T-helper 17 cell (primary cell): ENCODE measurements around the gene FAM25A. TPM values are rescaled to one million over a fixed set of nuclear protein-coding genes. Genes with fewer than 3 reads are reported as not detected.
"Not testable (repeated sequence)": the region's sequence is repeated elsewhere in the genome, so short reads cannot be mapped to it uniquely, and the experiment has no call there.

Source experiments
- ATAC-seq: fragments of 150-1000 bp; cut with Tn5 transposase; 2 replicates; pipeline ENCODE4 v1.10.0; 2021; ENCODE audit warnings: mild to moderate bottlenecking, moderate library complexity
- DNase-seq, 3 donors: peaks; one replicate each; pipeline versions ENCODE4 v3.0.0 to v3.0.0-alpha.2; 2020 to 2021
- H3K9me3 ChIP-seq: one replicate; pipeline ENCODE4 v1.7.0; 2013; ENCODE audit warnings: low read length, mild to moderate bottlenecking; ENCODE audit not compliant: control insufficient read depth, poor library complexity, severe bottlenecking
- H3K27ac Mint-ChIP-seq: one replicate; pipeline ENCODE4 v1.8.0; 2022; ENCODE audit warnings: mild to moderate bottlenecking, moderate library complexity, mixed read lengths
- H3K27me3 Mint-ChIP-seq: one replicate; pipeline ENCODE4 v1.8.0; 2022; ENCODE audit warnings: mixed read lengths
- H3K36me3 Mint-ChIP-seq: one replicate; pipeline ENCODE4 v1.8.0; 2022; ENCODE audit warnings: low read depth, mixed read lengths
- H3K4me1 Mint-ChIP-seq: one replicate; pipeline ENCODE4 v1.8.0; 2022; ENCODE audit warnings: mild to moderate bottlenecking, mixed read lengths
- H3K4me3 Mint-ChIP-seq: one replicate; pipeline ENCODE4 v1.8.0; 2022; ENCODE audit warnings: mild to moderate bottlenecking, moderate library complexity, mixed read lengths
- total RNA-seq, 4 donors: library from RNA in 2 of 4; stranded (reverse) in 2 of 4; gene quantifications; one replicate each; pipeline ENCODE4 v1.2.3 and lab custom pipeline; 2022 to 2026

Gene FAM25A
- total RNA-seq, 2 donors from 2014 or later = not detected

GRCh38 chr10:87025285-87025958 is 5.3 kb downstream of the FAM25A start:
- not testable (repeated sequence) for DNase-seq, ATAC-seq, H3K4me3 Mint-ChIP-seq

GRCh38 chr10:87026747-87027508 is 6.8 kb downstream of the FAM25A start:
- H3K9me3 ChIP-seq, H3K36me3 Mint-ChIP-seq, H3K4me3 Mint-ChIP-seq, H3K27ac Mint-ChIP-seq, DNase-seq, H3K4me1 Mint-ChIP-seq, H3K27me3 Mint-ChIP-seq, ATAC-seq: not testable (repeated sequence)

More at GRCh38 chr10:87025285-87025958, 5.3 kb downstream of the FAM25A start:
- H3K36me3 Mint-ChIP-seq, H3K27me3 Mint-ChIP-seq, H3K27ac Mint-ChIP-seq, H3K4me1 Mint-ChIP-seq, H3K9me3 ChIP-seq: not testable (repeated sequence)

- not testable (repeated sequence) for DNase-seq, H3K27me3 Mint-ChIP-seq, ATAC-seq, H3K27ac Mint-ChIP-seq, H3K4me1 Mint-ChIP-seq, H3K9me3 ChIP-seq, H3K36me3 Mint-ChIP-seq, H3K4me3 Mint-ChIP-seq
Measured at GRCh38 chr10:87030419-87030818, 10.3 kb downstream of the FAM25A start.

GRCh38 chr10:87030912-87031635 is 11.0 kb downstream of the FAM25A start:
- no peaks in the 10 kb centered on the region for H3K27me3 Mint-ChIP-seq
- no peak for ATAC-seq
- no peaks in the 10 kb centered on the region for H3K36me3 Mint-ChIP-seq
- DNase-seq = no peak
- no peak overlapping the region for H3K4me3 Mint-ChIP-seq
- H3K4me1 Mint-ChIP-seq = no peaks in the 10 kb centered on the region
- no peak overlapping the region for H3K27ac Mint-ChIP-seq
- no peaks in the 10 kb centered on the region for H3K9me3 ChIP-seq

GRCh38 chr10:87036623-87037022 is 16.5 kb downstream of the FAM25A start:
- no peaks in the 10 kb centered on the region for H3K4me1 Mint-ChIP-seq
- no peak overlapping the region for H3K4me3 Mint-ChIP-seq
- no peak overlapping the region for H3K27ac Mint-ChIP-seq
- H3K9me3 ChIP-seq = no peaks in the 10 kb centered on the region
- H3K36me3 Mint-ChIP-seq = no peaks in the 10 kb centered on the region
- DNase-seq = no peak
- H3K27me3 Mint-ChIP-seq = no peaks in the 10 kb centered on the region
- ATAC-seq = no peak

- Mint-ChIP-seq H3K27me3 (no peaks in the 10 kb centered on the region), H3K27ac (no peak overlapping the region), H3K36me3 (peaks cover 4% of the 10 kb centered on the region), H3K4me3 (no peak overlapping the region), H3K4me1 (no peaks in the 10 kb centered on the region)
- H3K9me3 ChIP-seq = no peaks in the 10 kb centered on the region
- DNase-seq (no peak), ATAC-seq (peak; percentile 28)
Measured at GRCh38 chr10:87038286-87038717, 18.2 kb downstream of the FAM25A start.

- Mint-ChIP-seq H3K27ac (no peak overlapping the region), H3K27me3 (no peaks in the 10 kb centered on the region), H3K4me3 (no peak overlapping the region), H3K36me3 (peaks cover 4% of the 10 kb centered on the region), H3K4me1 (no peaks in the 10 kb centered on the region)
- no peaks in the 10 kb centered on the region for H3K9me3 ChIP-seq
- ATAC-seq (no peak), DNase-seq (no peak)
Measured at GRCh38 chr10:87038786-87039185, 18.7 kb downstream of the FAM25A start.

GRCh38 chr10:87043579-87043978 is 23.5 kb downstream of the FAM25A start:
- not testable (repeated sequence) for H3K4me1 Mint-ChIP-seq, H3K27me3 Mint-ChIP-seq, H3K36me3 Mint-ChIP-seq, H3K4me3 Mint-ChIP-seq, ATAC-seq, H3K9me3 ChIP-seq, DNase-seq
- peak overlapping the region; percentile 37 for H3K27ac Mint-ChIP-seq

GRCh38 chr10:87045434-87045938 is 25.4 kb downstream of the FAM25A start:
- peak overlapping the region; percentile 37 for H3K27ac Mint-ChIP-seq
- peaks cover 8% of the 10 kb centered on the region for H3K36me3 Mint-ChIP-seq
- H3K27me3 Mint-ChIP-seq = no peaks in the 10 kb centered on the region
- H3K4me1 Mint-ChIP-seq = peaks cover 2% of the 10 kb centered on the region
- ATAC-seq = no peak
- H3K9me3 ChIP-seq = no peaks in the 10 kb centered on the region
- H3K4me3 Mint-ChIP-seq = peak overlapping the region; percentile 52
- no peak for DNase-seq

- no peaks in the 10 kb centered on the region for H3K36me3 Mint-ChIP-seq
- no peaks in the 10 kb centered on the region for H3K4me1 Mint-ChIP-seq
- ATAC-seq (no peak), DNase-seq (no peak)
- no peaks in the 10 kb centered on the region for H3K9me3 ChIP-seq
- H3K4me3 Mint-ChIP-seq = no peak overlapping the region
- H3K27me3 Mint-ChIP-seq = no peaks in the 10 kb centered on the region
- H3K27ac Mint-ChIP-seq = no peak overlapping the region
Measured at GRCh38 chr10:87053111-87053510, 33.0 kb downstream of the FAM25A start.

GRCh38 chr10:87053577-87054181 is 33.6 kb downstream of the FAM25A start:
- H3K4me1 Mint-ChIP-seq = no peaks in the 10 kb centered on the region
- no peak overlapping the region for H3K4me3 Mint-ChIP-seq
- ATAC-seq = no peak
- H3K36me3 Mint-ChIP-seq = no peaks in the 10 kb centered on the region
- no peak for DNase-seq
- H3K9me3 ChIP-seq = no peaks in the 10 kb centered on the region
- no peaks in the 10 kb centered on the region for H3K27me3 Mint-ChIP-seq
- no peak overlapping the region for H3K27ac Mint-ChIP-seq

- DNase-seq = no peak
- Mint-ChIP-seq H3K27ac (no peak overlapping the region), H3K36me3 (no peaks in the 10 kb centered on the region), H3K4me3 (no peak overlapping the region), H3K27me3 (no peaks in the 10 kb centered on the region), H3K4me1 (no peaks in the 10 kb centered on the region)
- no peaks in the 10 kb centered on the region for H3K9me3 ChIP-seq
- ATAC-seq = peak; percentile 44
Measured at GRCh38 chr10:87054373-87055295, 34.5 kb downstream of the FAM25A start.
